Hepatocyte (in vitro differentiated cells): ENCODE data around the gene HES3.

Experiments used
- EZH2 ChIP-seq: fragments of 200-600 bp; sonication (generic); IDR thresholded peaks from 2 replicates; pipeline ENCODE4 v1.6.1; 2016; ENCODE audit warnings: antibody characterized with exemption, mild to moderate bottlenecking, borderline replicate concordance
- EZH2phosphoT487 ChIP-seq: fragments of 200-600 bp; sonication (generic); IDR thresholded peaks from one replicate; pipeline ENCODE4 v1.6.1; 2018; ENCODE audit warnings: antibody characterized with exemption, mild to moderate bottlenecking, low read depth, moderate library complexity; ENCODE audit not compliant: unreplicated experiment, severe bottlenecking
- TF ChIP-seq, protein P1 (sequence below): fragments of 200-600 bp; sonication (generic); IDR thresholded peaks from 2 replicates; pipeline ENCODE4 v1.5.1; 2016; ENCODE audit warnings: antibody characterized with exemption, mild to moderate bottlenecking; ENCODE audit not compliant: poor library complexity

DNA sequence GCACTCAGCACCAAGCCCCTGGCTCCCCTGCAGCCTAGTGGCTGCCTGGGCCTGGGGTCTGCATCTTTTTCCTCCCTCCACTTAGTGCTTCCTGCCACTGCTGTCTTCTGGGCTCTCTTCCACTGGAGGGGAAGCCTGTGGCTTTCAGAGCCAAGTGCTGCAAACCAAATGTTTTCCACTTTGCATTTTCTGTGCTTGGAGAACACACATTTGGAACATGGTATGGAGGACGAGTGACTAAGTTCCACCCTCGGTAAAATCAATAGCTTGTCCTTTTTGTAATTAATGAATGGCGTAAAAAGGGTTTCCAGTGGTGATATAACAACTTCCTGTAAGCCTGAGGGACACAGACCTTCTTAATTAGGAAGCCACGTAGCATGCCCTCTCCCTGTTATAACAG is 27.0 kb downstream of the HES3 start:
- TF ChIP-seq, protein P1, sequence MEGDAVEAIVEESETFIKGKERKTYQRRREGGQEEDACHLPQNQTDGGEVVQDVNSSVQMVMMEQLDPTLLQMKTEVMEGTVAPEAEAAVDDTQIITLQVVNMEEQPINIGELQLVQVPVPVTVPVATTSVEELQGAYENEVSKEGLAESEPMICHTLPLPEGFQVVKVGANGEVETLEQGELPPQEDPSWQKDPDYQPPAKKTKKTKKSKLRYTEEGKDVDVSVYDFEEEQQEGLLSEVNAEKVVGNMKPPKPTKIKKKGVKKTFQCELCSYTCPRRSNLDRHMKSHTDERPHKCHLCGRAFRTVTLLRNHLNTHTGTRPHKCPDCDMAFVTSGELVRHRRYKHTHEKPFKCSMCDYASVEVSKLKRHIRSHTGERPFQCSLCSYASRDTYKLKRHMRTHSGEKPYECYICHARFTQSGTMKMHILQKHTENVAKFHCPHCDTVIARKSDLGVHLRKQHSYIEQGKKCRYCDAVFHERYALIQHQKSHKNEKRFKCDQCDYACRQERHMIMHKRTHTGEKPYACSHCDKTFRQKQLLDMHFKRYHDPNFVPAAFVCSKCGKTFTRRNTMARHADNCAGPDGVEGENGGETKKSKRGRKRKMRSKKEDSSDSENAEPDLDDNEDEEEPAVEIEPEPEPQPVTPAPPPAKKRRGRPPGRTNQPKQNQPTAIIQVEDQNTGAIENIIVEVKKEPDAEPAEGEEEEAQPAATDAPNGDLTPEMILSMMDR: no peak
- TF ChIP-seq EZH2phosphoT487 (no peak), EZH2 (no peak)
